Measurements from ENCODE around the gene PPP2R5D.

- no peak for TF ChIP-seq POLR2A (IDR thresholded peaks at IDR 0.05)
- no peak for TF ChIP-seq CTCF (IDR thresholded peaks at IDR 0.05)
Measured at GRCh38 chr6:42958125-42958524, 26.2 kb upstream of the PPP2R5D start.

Measured in body of pancreas (tissue), 4 donors.